H1 (cell line): ENCODE measurements around the gene OBSCN. TPM values are rescaled to one million over a fixed set of nuclear protein-coding genes. Genes with fewer than 3 reads are reported as not detected.

Source experiments
- CTCF ChIA-PET: fragments of 300-600 bp; sonication (Branson Sonifier 250); formaldehyde crosslinking; loops from one replicate; lab custom pipeline; 2021; ENCODE audit not compliant: partially characterized antibody; lab: Charles Lee
- POLR2A ChIA-PET: fragments of 300-600 bp; sonication (Branson Sonifier 250); formaldehyde crosslinking; loops from one replicate; lab custom pipeline; 2021; ENCODE audit warnings: inconsistent platforms; ENCODE audit not compliant: partially characterized antibody; lab: Charles Lee
- DNase-seq, 2 experiments: peaks; one replicate each; pipeline versions ENCODE4 v3.0.0 to v3.0.0-alpha.2; 2010 to 2022; ENCODE audit warnings: low spot score in 2 of 2, low read depth in 1 of 2, mixed read lengths in 1 of 2
- FAIRE-seq: peaks from 2 replicates; lab custom pipeline; 2011; peaks lifted over from hg19 to GRCh38; lab: Jason Lieb, UNC
- H2AFZ ChIP-seq: 2 replicates; pipeline ENCODE4 v1.8.1; 2012; ENCODE audit warnings: low read length, inconsistent platforms
- H2AK5ac ChIP-seq: 2 replicates; pipeline ENCODE4 v1.6.1; 2013; ENCODE audit warnings: low read depth, low read length
- H2BK120ac ChIP-seq: replicated peaks from 2 replicates; pipeline ENCODE3; 2013; ENCODE audit warnings: low read depth, low read length, inconsistent platforms
- H2BK12ac ChIP-seq: 2 replicates; pipeline ENCODE4 v1.6.1; 2013; ENCODE audit warnings: low read depth, low read length
- H2BK15ac ChIP-seq: 2 replicates; pipeline ENCODE4 v1.6.1; 2013; ENCODE audit warnings: low read length
- H2BK20ac ChIP-seq: 2 replicates; pipeline ENCODE4 v1.6.1; 2013; ENCODE audit warnings: low read length
- H2BK5ac ChIP-seq: 2 replicates; pipeline ENCODE4 v1.6.1; 2013; ENCODE audit warnings: low read depth, low read length
- H3K14ac ChIP-seq: 2 replicates; pipeline ENCODE4 v1.6.1; 2013; ENCODE audit warnings: inconsistent platforms; ENCODE audit not compliant: insufficient read length
- H3K18ac ChIP-seq: 2 replicates; pipeline ENCODE4 v1.6.1; 2013; ENCODE audit warnings: low read length; ENCODE audit errors: extremely low read depth
- H3K23ac ChIP-seq: 2 replicates; pipeline ENCODE4 v1.6.1; 2013; ENCODE audit warnings: inconsistent platforms; ENCODE audit not compliant: insufficient read length
- H3K23me2 ChIP-seq: 2 replicates; pipeline ENCODE4 v1.6.1; 2013; ENCODE audit warnings: low read depth, low read length
- H3K27ac ChIP-seq: 2 replicates; pipeline ENCODE4 v1.6.1; 2011; ENCODE audit warnings: low read depth, low read length, inconsistent platforms
- H3K27me3 ChIP-seq, 4 experiments: replicated peaks in 1 of 4; 1 replicate in 1 of 4; 2 replicates in 3 of 4; pipeline versions ENCODE4 v1.6.1 to v1.8.1; 2011 to 2013; ENCODE audit warnings: low read length in 3 of 4, mild to moderate bottlenecking in 3 of 4, inconsistent platforms in 2 of 4, mixed read lengths in 2 of 4, moderate library complexity in 1 of 4; ENCODE audit not compliant: control insufficient read depth in 3 of 4, insufficient read depth in 3 of 4; ENCODE audit errors: extremely low read depth in 1 of 4
- H3K36me3 ChIP-seq, 4 experiments: 2 replicates each; pipeline versions ENCODE4 v1.6.1 to v1.8.1; 2011 to 2013; ENCODE audit warnings: mild to moderate bottlenecking in 4 of 4, low read length in 3 of 4, moderate library complexity in 2 of 4, control low read depth in 1 of 4, inconsistent platforms in 1 of 4; ENCODE audit not compliant: insufficient read depth in 4 of 4, control insufficient read depth in 2 of 4
- H3K4ac ChIP-seq: replicated peaks from 2 replicates; pipeline ENCODE3; 2013; ENCODE audit warnings: low read length, low read depth, mixed read lengths, inconsistent platforms; ENCODE audit not compliant: insufficient read length
- H3K4me1 ChIP-seq, 4 experiments: replicated peaks in 1 of 4; 1 replicate in 1 of 4; 2 replicates in 3 of 4; pipeline versions ENCODE4 v1.6.1 to v1.8.1; 2011 to 2013; ENCODE audit warnings: low read length in 3 of 4, inconsistent platforms in 2 of 4, mixed read lengths in 1 of 4; ENCODE audit not compliant: insufficient read depth in 4 of 4, control insufficient read depth in 3 of 4
- H3K4me2 ChIP-seq, 2 experiments: 2 replicates each; pipeline versions ENCODE4 v1.6.1 to v1.8.1; 2011 to 2013; ENCODE audit warnings: low read depth in 2 of 2, low read length in 2 of 2, control low read depth in 1 of 2, inconsistent platforms in 1 of 2, mild to moderate bottlenecking in 1 of 2; ENCODE audit not compliant: insufficient read depth in 1 of 2
- H3K4me3 ChIP-seq, 4 experiments: fragments of 200-600, 300-600 bp in 1 of 4; sonication (generic), shearing (Covaris generic), sonication (Bioruptor Twin) in 1 of 4; 2 replicates each; pipeline versions ENCODE4 v1.5.1 to v1.8.1; 2011 to 2016; ENCODE audit warnings: low read length in 4 of 4, low read depth in 3 of 4, control low read depth in 2 of 4, inconsistent platforms in 2 of 4, mild to moderate bottlenecking in 2 of 4, mixed read lengths in 1 of 4, moderate library complexity in 1 of 4; ENCODE audit not compliant: insufficient read depth in 2 of 4; ENCODE audit errors: extremely low read depth in 1 of 4
- H3K56ac ChIP-seq: replicated peaks from 2 replicates; pipeline ENCODE3; 2013; ENCODE audit warnings: low read depth, mild to moderate bottlenecking, mixed read lengths, low read length, inconsistent platforms; ENCODE audit not compliant: insufficient read length
- H3K79me1 ChIP-seq: 2 replicates; pipeline ENCODE4 v1.6.1; 2013; ENCODE audit warnings: low read depth, low read length, control low read depth
- H3K79me2 ChIP-seq, 2 experiments: 2 replicates each; pipeline versions ENCODE4 v1.6.1 to v1.8.1; 2012 to 2013; ENCODE audit warnings: low read length in 2 of 2, mild to moderate bottlenecking in 2 of 2, inconsistent platforms in 1 of 2; ENCODE audit not compliant: insufficient read depth in 2 of 2, control insufficient read depth in 1 of 2
- H3K9ac ChIP-seq, 4 experiments: replicated peaks in 1 of 4; 1 replicate in 1 of 4; 2 replicates in 3 of 4; pipeline versions ENCODE4 v1.6.1 to v1.8.1; 2011 to 2013; ENCODE audit warnings: low read depth in 3 of 4, low read length in 3 of 4, control low read depth in 2 of 4, mild to moderate bottlenecking in 2 of 4, moderate library complexity in 2 of 4, inconsistent platforms in 1 of 4; ENCODE audit errors: extremely low read depth in 1 of 4
- H3K9me3 ChIP-seq, 2 experiments: 2 replicates each; pipeline versions ENCODE4 v1.6.1 to v1.8.1; 2012 to 2013; ENCODE audit warnings: mild to moderate bottlenecking in 2 of 2, moderate library complexity in 2 of 2, control low read depth in 1 of 2, inconsistent platforms in 1 of 2, low read depth in 1 of 2, low read length in 1 of 2, mixed read lengths in 1 of 2; ENCODE audit not compliant: insufficient read depth in 2 of 2
- H4K20me1 ChIP-seq, 2 experiments: replicated peaks in 1 of 2; 2 replicates each; pipeline versions ENCODE3 to v1.8.1; 2011 to 2013; ENCODE audit warnings: inconsistent platforms in 2 of 2, low read length in 2 of 2, mild to moderate bottlenecking in 1 of 2; ENCODE audit not compliant: insufficient read depth in 2 of 2, control insufficient read depth in 1 of 2
- H4K5ac ChIP-seq: 2 replicates; pipeline ENCODE4 v1.6.1; 2013; ENCODE audit warnings: low read length, low read depth, mixed read lengths, inconsistent platforms; ENCODE audit not compliant: insufficient read length
- H4K8ac ChIP-seq: 2 replicates; pipeline ENCODE4 v1.8.0; 2013; ENCODE audit warnings: mild to moderate bottlenecking, moderate library complexity, low read length, inconsistent platforms; ENCODE audit not compliant: insufficient read depth; ENCODE audit errors: extremely low read depth
- H4K91ac ChIP-seq: replicated peaks from 2 replicates; pipeline ENCODE3; 2013; ENCODE audit warnings: low read length, mixed read lengths, inconsistent platforms; ENCODE audit not compliant: insufficient read length
- ASH2L ChIP-seq: fragments of 200-600, 300-600 bp; sonication (generic); IDR thresholded peaks from one replicate; pipeline ENCODE4 v1.7.1; 2017; ENCODE audit warnings: low read length
- GABPA ChIP-seq: IDR thresholded peaks from 2 replicates; pipeline ENCODE4 v1.6.1; 2011; ENCODE audit warnings: mild to moderate bottlenecking, low read length, moderate library complexity, borderline replicate concordance; ENCODE audit not compliant: insufficient read depth
- KDM1A ChIP-seq: fragments of 200-600, 300-600 bp; sonication (generic); IDR thresholded peaks from 2 replicates; pipeline ENCODE4 v1.7.1; 2016; ENCODE audit warnings: mild to moderate bottlenecking, low read length, borderline replicate concordance
- POLR2AphosphoS5 ChIP-seq: IDR thresholded peaks from 2 replicates; pipeline ENCODE4 v1.6.1; 2011; ENCODE audit warnings: low read depth, low read length
- SP1 ChIP-seq: IDR thresholded peaks from 2 replicates; pipeline ENCODE4 v1.6.1; 2011; ENCODE audit warnings: low read depth, low read length
- SRF ChIP-seq: IDR thresholded peaks from 2 replicates; pipeline ENCODE4 v1.6.1; 2011; ENCODE audit warnings: mild to moderate bottlenecking, low read depth, low read length, moderate library complexity
- TCF12 ChIP-seq: IDR thresholded peaks from 2 replicates; pipeline ENCODE4 v1.6.1; 2011; ENCODE audit warnings: low read depth, mild to moderate bottlenecking, low read length
- WGBS, 2 experiments: shearing (Covaris generic) in 1 of 2; methylation state at CpG; one replicate each; pipeline versions ENCODE4 v1.1.6 to v1.1.7; 2013 to 2015; ENCODE audit warnings: low lambda C conversion rate in 2 of 2, mixed read lengths in 2 of 2, inconsistent platforms in 1 of 2, low coverage in 1 of 2, missing lambda C conversion rate in 1 of 2; ENCODE audit not compliant: insufficient replicate concordance in 2 of 2, insufficient coverage in 1 of 2, insufficient read length in 1 of 2; ENCODE audit errors: extremely low coverage in 1 of 2, missing lambda C conversion rate in 1 of 2; 5-methylcytosine and 5-hydroxymethylcytosine counted together
- polyA plus RNA-seq, 7 experiments: library from polyadenylated mRNA; depleted of rRNA in 3 of 7; stranded (reverse) in 5 of 7; unstranded in 2 of 7; fragments of >200 nt in 5 of 7; fragments of 200-250 nt in 2 of 7; gene quantifications; 1 replicate in 5 of 7; 2 replicates in 1 of 7; 4 replicates in 1 of 7; pipeline versions ENCODE4 v1.2.1 to v1.2.3, GENCODE V29; 2011 to 2013; ENCODE audit warnings: missing spikeins in 2 of 7, mixed read lengths in 2 of 7
- total RNA-seq: library from RNA; stranded (reverse); fragmentation: NEBNext Ultra II Directional; extraction: Animal tissue kit (Norgen Biotek cat#: 25700); gene quantifications from 2 replicates; pipeline ENCODE4 v1.2.1, GENCODE V29; 2021

OBSCN gene
- total and polyA plus RNA-seq, 2 of the 8 experiments (the other 6 are each of a cell fraction or from before 2014, with no cell fraction given), result 7.5 to 28.4 TPM

DNA sequence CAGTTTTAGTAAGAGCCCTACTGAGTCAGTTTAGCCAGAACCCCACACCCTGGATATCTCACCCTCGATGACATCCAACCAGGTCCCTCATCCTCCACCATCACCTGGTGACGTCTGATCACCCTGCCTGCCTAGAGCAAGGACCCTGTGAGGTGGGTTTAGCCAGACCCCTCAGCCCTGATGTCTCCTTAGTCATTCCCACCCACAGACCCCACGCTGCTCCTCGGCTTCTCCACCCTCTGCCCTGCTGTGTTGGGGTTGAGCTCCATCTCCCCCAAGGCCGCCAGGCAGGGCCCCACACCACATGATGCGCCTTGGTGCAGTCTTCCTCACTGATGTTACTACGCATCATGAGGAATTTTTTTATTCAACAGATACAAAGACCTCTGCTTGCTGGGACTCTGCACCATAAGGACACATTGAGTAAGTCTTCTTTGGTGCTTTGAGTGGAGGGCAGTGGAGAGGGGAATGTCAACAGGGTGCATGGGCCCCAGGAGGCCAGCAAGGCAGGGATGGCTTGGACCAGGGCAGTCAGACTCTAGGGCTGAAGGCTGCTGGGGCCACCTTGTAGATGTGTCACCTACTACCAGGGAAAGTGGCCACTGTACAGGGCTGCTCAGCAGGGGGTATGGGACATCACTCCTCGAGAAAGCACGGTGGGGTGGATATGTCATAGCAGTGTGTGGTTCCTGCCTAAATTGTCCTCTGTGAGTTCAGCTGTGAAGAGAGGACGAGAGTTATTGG, 43.9 kb upstream of the OBSCN start:
- Histone ChIP-seq H3K4me3 (no peak overlapping the region), H3K18ac (no peak overlapping the region), H2AFZ (no peak overlapping the region), H3K36me3 (no peaks in the 10 kb centered on the region), H3K4me2 (no peak overlapping the region), H2BK5ac (0 out of 2 replicates have a peak overlapping the region, but pooled peaks have one; percentile 16), H2BK15ac (no peak overlapping the region), H3K4ac (no peak overlapping the region), H3K56ac (no peak overlapping the region), H3K23ac (no peak overlapping the region), H2BK12ac (no peak overlapping the region), H2BK120ac (no peak overlapping the region), H3K23me2 (peaks cover 6% of the 10 kb centered on the region; the same call in 1 of the 2 replicates), H3K79me1 (peaks cover 2% of the 10 kb centered on the region; the same call in 1 of the 2 replicates), H4K8ac (no peak overlapping the region; the same call in 1 of the 2 replicates), H3K27me3 (peaks cover 0 to 3% (median 0%) of the 10 kb centered on the region in 4 experiments; a peak in 4 of 7 replicates), H4K91ac (no peak overlapping the region), H2AK5ac (no peak overlapping the region), H3K4me1 (peaks cover 0 to 12% (median 8%) of the 10 kb centered on the region in 4 experiments; a peak in 6 of 7 replicates), H4K20me1 (peaks cover 0 to 2% of the 10 kb centered on the region in 2 experiments), H3K27ac (no peak overlapping the region), H3K14ac (no peak overlapping the region), H3K9ac (no peak overlapping the region), H2BK20ac (no peak overlapping the region), H3K9me3 (no peaks in the 10 kb centered on the region), H4K5ac (no peak overlapping the region), H3K79me2 (peaks cover 0 to 18% of the 10 kb centered on the region in 2 experiments; a peak in 2 of 4 replicates)
- POLR2A ChIA-PET, result interaction anchor here (0.7 to 6.5 kb wide), 10 partner anchors 10 to 242 kb away, joined by 3 to 44 read pairs (median 5); partner anchors contain the start of genes ARF1 and GUK1
- FAIRE-seq, result no peak
- whole genome bisulfite sequencing, 2 experiments, result 94% methylated on average over 10 of the region's 10 CpGs; no CpG with 5 or more reads in 1 of the 2 experiments
- CTCF ChIA-PET, result interaction anchor here (0.9 to 6.2 kb wide), 7 partner anchors 16 to 50 kb away, joined by 3 to 40 read pairs (median 5); partner anchors contain the start of gene GUK1
- TF ChIP-seq KDM1A (no peak), ASH2L (no peak), SP1 (no peak), TCF12 (no peak), POLR2AphosphoS5 (no peak), SRF (no peak), GABPA (no peak)
- DNase-seq, result no peak
